ENCODE data around the gene NRL. TPM values are rescaled to one million over a fixed set of nuclear protein-coding genes. Genes with fewer than 3 reads are reported as not detected.

NRL gene
- total and polyA plus RNA-seq, 4 donors, result 2.7 to 5.4 (median 3.1) TPM

DNA sequence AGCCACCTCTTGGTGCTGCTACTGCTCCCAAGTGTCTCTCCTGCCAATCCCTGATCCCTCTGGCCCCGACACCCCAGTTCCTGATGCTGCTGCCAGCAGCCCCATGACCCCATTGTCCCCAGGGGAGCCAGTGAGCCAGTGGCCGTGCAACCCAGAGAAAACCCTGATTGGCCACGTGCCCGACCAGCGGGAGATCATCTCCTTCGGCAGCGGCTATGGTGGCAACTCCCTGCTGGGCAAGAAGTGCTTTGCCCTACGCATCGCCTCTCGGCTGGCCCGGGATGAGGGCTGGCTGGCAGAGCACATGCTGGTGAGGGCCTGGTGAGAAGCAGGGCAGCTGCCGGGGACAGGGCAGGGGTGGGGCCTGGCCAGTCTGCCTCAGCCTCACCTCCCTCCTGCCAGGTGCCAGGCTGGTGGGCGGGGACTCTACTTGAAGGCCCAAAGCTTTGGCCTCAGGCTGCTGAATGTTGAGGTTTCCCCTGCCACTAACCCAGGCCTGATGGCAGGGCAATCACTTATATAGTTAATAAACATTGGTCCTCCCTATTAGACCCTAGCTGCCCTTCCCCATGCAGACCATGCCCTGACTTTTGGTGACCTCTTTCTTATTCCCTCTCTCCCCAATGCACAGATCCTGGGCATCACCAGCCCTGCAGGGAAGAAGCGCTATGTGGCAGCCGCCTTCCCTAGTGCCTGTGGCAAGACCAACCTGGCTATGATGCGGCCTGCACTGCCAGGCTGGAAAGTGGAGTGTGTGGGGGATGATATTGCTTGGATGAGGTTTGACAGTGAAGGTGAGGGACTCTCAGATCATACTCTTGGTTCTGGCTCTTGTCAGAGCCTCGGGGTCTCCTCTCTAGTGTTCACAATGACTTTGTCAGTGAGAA lies 15.6 kb downstream of the NRL start:
- peaks cover 0 to 36% (median 5%) of the 10 kb centered on the region in 4 donors for H3K36me3 ChIP-seq (ENCODE audit: control insufficient read depth in 4 of 4, insufficient read depth in 4 of 4, low read length in 4 of 4)
- DNase-seq, result no peak

DNA sequence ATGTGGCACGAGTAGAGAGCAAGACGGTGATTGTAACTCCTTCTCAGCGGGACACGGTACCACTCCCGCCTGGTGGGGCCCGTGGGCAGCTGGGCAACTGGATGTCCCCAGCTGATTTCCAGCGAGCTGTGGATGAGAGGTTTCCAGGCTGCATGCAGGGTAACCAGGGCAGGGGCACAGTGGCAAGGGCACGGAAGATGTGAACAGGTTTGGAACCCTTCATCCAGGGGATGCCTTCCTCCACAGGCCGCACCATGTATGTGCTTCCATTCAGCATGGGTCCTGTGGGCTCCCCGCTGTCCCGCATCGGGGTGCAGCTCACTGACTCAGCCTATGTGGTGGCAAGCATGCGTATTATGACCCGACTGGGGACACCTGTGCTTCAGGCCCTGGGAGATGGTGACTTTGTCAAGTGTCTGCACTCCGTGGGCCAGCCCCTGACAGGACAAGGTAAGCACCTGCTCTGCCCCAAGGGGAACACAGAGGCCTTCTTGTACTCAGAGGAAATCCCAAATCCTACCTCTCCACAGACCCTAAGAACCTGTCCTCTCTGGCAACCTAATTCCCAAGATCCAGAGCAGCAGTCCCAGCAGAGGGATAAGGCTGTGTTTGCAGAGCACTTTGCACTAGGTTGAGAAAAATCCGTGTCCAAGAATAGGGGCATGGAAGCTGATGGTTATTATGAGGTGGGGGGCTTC lies 16.4 kb downstream of the NRL start:
- TF ChIP-seq, protein P1, sequence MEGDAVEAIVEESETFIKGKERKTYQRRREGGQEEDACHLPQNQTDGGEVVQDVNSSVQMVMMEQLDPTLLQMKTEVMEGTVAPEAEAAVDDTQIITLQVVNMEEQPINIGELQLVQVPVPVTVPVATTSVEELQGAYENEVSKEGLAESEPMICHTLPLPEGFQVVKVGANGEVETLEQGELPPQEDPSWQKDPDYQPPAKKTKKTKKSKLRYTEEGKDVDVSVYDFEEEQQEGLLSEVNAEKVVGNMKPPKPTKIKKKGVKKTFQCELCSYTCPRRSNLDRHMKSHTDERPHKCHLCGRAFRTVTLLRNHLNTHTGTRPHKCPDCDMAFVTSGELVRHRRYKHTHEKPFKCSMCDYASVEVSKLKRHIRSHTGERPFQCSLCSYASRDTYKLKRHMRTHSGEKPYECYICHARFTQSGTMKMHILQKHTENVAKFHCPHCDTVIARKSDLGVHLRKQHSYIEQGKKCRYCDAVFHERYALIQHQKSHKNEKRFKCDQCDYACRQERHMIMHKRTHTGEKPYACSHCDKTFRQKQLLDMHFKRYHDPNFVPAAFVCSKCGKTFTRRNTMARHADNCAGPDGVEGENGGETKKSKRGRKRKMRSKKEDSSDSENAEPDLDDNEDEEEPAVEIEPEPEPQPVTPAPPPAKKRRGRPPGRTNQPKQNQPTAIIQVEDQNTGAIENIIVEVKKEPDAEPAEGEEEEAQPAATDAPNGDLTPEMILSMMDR (IDR thresholded peaks at IDR 0.05; ENCODE audit: control extremely low read depth, extremely low read depth), result no peak
- H3K4me1 ChIP-seq (ENCODE audit: control insufficient read depth in 5 of 5, insufficient read depth in 5 of 5, low read length in 5 of 5), result peaks cover 0 to 17% (median 6%) of the 10 kb centered on the region in 5 donors
- DNase-seq (no peak), ATAC-seq (ENCODE audit: insufficient read depth, low FRiP score) (no peak)
- no peaks in the 10 kb centered on the region for H3K9me3 ChIP-seq (ENCODE audit: control insufficient read depth in 4 of 4, insufficient read depth in 3 of 4, low read length in 3 of 4)
- H3K4me3 ChIP-seq, result no peak overlapping the region
- H3K36me3 ChIP-seq (ENCODE audit: control insufficient read depth in 4 of 4, insufficient read depth in 4 of 4, low read length in 4 of 4), result peaks cover 0 to 32% (median 5%) of the 10 kb centered on the region in 4 donors
- H3K27ac ChIP-seq (ENCODE audit: low read depth in 1 of 2, low read length in 1 of 2), result no peak overlapping the region
- no peaks in the 10 kb centered on the region for H3K27me3 ChIP-seq (ENCODE audit: control insufficient read depth in 3 of 3, insufficient read depth in 3 of 3, low read length in 2 of 3)
- H3K9ac ChIP-seq (ENCODE audit: insufficient read depth in 1 of 2, low read length in 2 of 2), result no peak overlapping the region
- 96 to 97% methylated on average over 16 of the region's 16 CpGs for WGBS, 2 donors

More for the DNA sequence above, 15.6 kb downstream of the NRL start:
- Histone ChIP-seq H3K4me1 (ENCODE audit: control insufficient read depth in 5 of 5, insufficient read depth in 5 of 5, low read length in 5 of 5) (peaks cover 0 to 13% (median 6%) of the 10 kb centered on the region in 5 donors), H3K9ac (ENCODE audit: insufficient read depth in 1 of 2, low read length in 2 of 2) (no peak overlapping the region), H3K27me3 (ENCODE audit: control insufficient read depth in 3 of 3, insufficient read depth in 3 of 3, low read length in 2 of 3) (no peaks in the 10 kb centered on the region), H3K9me3 (ENCODE audit: control insufficient read depth in 4 of 4, insufficient read depth in 3 of 4, low read length in 3 of 4) (no peaks in the 10 kb centered on the region), H3K27ac (ENCODE audit: low read depth in 1 of 2, low read length in 1 of 2) (no peak overlapping the region), H3K4me3 (no peak overlapping the region)
- TF ChIP-seq, protein P1 (IDR thresholded peaks at IDR 0.05; ENCODE audit: control extremely low read depth, extremely low read depth), result no peak
- no peak for ATAC-seq (ENCODE audit: insufficient read depth, low FRiP score)
- 90 to 91% methylated on average over 17 of the region's 17 CpGs for WGBS, 2 donors

DNA sequence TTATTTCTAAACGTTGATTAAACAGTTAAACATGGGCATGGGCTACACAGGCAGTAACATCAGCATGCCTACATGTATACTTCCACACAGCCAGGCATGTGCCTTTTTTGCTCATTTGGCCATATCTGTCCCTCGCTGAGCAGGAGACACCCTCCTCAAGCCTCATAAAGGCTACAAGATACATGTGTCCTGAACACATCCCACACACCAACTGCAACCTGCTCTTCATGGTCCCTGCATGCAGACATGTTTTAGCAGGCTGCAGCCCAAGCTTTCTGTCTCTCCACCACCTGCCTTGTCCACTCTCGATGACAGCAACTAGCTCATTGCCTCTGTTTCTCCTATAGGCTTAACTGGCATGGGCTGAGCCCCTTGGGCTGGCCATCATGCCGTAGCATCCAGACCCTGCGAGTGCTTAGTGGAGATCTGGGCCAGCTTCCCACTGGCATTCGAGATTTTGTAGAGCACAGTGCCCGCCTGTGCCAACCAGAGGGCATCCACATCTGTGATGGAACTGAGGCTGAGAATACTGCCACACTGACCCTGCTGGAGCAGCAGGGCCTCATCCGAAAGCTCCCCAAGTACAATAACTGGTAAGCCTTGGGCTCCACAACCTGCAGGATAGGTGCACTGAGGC lies 18.1 kb downstream of the NRL start:
- no peak for DNase-seq
- no peak overlapping the region for H3K9ac ChIP-seq (ENCODE audit: insufficient read depth in 1 of 2, low read length in 2 of 2)
- no peaks in the 10 kb centered on the region for H3K9me3 ChIP-seq (ENCODE audit: control insufficient read depth in 4 of 4, insufficient read depth in 3 of 4, low read length in 3 of 4)
- no peak overlapping the region for H3K4me3 ChIP-seq
- WGBS, 2 donors, result 94 to 96% methylated on average over 8 of the region's 8 CpGs
- no peak overlapping the region for H3K27ac ChIP-seq (ENCODE audit: low read depth in 1 of 2, low read length in 1 of 2)
- TF ChIP-seq, protein P1 (IDR thresholded peaks at IDR 0.05; ENCODE audit: control extremely low read depth, extremely low read depth), result no peak
- no peaks in the 10 kb centered on the region for H3K27me3 ChIP-seq (ENCODE audit: control insufficient read depth in 3 of 3, insufficient read depth in 3 of 3, low read length in 2 of 3)
- peaks cover 0 to 17% (median 6%) of the 10 kb centered on the region in 5 donors for H3K4me1 ChIP-seq (ENCODE audit: control insufficient read depth in 5 of 5, insufficient read depth in 5 of 5, low read length in 5 of 5)
- H3K36me3 ChIP-seq (ENCODE audit: control insufficient read depth in 4 of 4, insufficient read depth in 4 of 4, low read length in 4 of 4), result peaks cover 0 to 24% (median 4%) of the 10 kb centered on the region in 4 donors
- no peak for ATAC-seq (ENCODE audit: insufficient read depth, low FRiP score)

All from lung (tissue), 12 donors.